ENCODE data around the gene NELL2.
"Not testable (repeated sequence)": the region's sequence is repeated elsewhere in the genome, so short reads cannot be mapped to it uniquely, and the experiment has no call there.

NELL2 gene

DNA sequence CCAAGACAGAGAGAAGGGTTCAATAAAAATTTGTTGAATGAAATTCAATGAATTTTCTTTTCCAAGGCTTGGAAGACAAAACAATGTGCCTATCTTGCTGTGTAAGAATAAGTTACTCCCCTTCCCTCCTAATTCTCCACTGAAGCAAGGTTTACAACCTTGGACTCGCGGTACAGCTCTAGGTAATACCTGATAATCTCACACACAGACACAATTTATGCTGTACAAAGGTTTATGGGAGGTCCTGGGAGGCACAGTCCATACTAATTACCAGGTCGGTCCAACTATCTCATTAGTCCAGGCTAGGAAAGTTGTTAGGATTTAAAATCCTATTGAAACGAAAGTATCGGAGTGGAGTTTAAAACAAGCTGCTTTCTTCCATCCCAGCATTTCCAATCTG, 42.6 kb downstream of the NELL2 start:
- TF ChIP-seq POLR2A (IDR thresholded peaks at IDR 0.05; ENCODE audit: low read depth, low read length): no peak
- DNase-seq (ENCODE audit: insufficient read length, low spot score): no peak
- no peak for FAIRE-seq

DNA sequence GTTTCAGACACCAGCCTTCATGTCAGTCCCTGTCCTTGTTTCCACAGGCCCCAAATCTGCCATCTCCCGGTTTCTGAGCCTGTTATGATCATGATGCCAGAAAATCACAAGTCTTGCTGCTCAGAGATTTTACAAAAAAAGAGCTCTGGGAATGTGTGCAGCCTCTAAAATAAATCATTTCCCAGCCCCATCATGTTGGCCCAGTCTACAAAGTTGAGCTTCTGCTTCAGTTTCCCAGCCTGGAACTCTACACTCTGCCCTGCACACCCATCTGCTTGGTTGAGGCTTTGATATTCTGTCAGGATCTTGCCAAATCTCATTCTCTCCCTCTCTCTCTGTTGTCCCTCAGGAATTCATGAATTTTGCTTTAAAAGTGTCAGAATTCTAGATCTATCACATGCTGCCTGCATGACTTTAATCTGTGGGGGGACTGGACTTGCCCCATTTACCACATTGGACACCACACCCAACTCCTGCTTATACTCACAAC, 45.5 kb downstream of the NELL2 start:
- no peak for TF ChIP-seq POLR2A (IDR thresholded peaks at IDR 0.05; ENCODE audit: low read depth, low read length)
- no peak for FAIRE-seq
- no peak for DNase-seq (ENCODE audit: insufficient read length, low spot score)

DNA sequence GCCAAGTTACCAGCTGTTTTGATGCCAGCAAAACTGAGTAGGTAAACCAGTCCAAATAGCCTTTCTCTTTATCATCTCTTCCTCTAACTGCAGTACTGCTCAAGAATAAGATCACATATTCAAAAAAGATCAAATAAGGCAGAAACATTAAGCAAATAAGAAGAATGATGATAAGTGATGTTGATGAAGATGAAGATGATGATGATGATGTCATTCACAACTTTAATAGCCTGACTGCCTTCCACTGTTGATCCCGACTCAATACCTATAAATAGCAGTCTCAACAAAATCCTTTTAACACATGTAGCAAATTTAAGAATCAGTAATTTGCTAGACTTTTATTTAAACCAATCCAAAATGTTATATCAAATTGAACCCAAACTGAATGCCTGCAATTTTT, 47.1 kb downstream of the NELL2 start:
- no peak for FAIRE-seq
- TF ChIP-seq POLR2A (IDR thresholded peaks at IDR 0.05; ENCODE audit: low read depth, low read length): no peak

DNA sequence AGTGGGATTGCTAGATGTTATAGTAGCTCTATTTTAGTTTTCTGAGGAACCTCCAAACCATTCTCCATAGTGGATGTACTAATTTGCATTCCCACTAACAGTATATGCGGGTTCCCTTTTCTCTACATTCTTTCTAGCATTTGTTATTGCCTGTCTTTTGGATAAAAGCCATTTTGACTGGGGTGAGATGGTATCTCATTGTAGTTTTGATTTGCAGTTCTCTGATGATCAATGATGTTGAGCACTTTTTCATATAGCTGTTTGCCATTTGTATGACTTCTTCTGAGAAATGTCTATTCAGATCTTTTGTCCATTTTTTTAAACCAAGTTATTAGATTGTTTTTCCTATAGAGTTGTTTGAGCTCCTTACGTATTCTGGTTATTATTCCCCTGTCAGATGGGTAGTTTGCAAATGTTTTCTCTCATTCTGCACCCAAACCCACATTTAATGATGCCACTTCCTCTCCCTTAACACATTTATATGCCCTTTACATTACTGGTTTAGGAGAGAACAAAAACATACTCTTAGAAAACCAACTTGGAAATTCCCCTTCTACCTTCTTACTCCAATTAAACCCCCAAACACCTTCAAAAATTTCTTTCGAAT, 48.2 kb downstream of the NELL2 start:
- FAIRE-seq (no peak), DNase-seq (ENCODE audit: insufficient read length, low spot score) (no peak)
- TF ChIP-seq POLR2A (IDR thresholded peaks at IDR 0.05; ENCODE audit: low read depth, low read length): no peak

More for the DNA sequence above, 47.1 kb downstream of the NELL2 start:
- no peak for DNase-seq (ENCODE audit: insufficient read length, low spot score)

DNA sequence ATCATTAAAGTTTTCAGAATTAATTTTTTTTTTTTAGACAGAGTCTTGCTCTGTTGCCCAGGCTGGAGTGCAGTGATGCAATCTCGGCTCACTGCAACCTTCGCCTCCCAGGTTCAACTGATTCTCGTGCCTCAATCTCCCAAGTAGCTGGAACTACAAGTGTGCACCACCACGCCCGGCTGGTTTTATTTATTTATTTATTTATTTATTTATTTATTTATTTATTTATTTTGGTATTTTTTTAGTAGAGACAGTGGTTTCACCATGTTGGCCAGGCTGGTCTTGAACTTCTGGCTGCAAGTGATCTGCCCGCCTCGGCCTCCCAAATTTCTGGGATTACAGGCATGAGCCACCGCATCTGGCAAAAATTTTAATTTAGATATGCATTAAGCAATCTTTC, 54.4 kb downstream of the NELL2 start:
- FAIRE-seq; DNase-seq (ENCODE audit: insufficient read length, low spot score): not testable (repeated sequence)

DNA sequence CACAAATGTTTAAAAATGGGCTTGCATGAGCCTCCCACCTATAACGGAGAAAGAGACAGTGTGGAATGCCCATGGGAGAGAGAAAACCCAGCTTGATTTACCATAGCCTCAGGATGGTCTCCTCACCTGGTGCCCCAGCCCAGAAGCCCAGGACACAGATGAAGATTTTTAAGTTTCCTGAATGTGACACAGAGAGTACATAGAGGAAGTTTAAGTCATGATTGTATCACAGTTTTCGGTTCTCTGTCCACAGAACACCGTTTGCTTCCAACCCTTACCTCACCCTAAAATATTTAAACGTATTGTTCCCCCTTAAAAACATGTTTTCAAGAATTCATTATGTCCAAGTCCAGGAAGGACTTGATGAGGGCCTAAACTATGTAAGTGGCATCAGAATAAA, 56.2 kb downstream of the NELL2 start:
- DNase-seq (ENCODE audit: insufficient read length, low spot score) (no peak), FAIRE-seq (no peak)
- TF ChIP-seq POLR2A (IDR thresholded peaks at IDR 0.05; ENCODE audit: low read depth, low read length): no peak

DNA sequence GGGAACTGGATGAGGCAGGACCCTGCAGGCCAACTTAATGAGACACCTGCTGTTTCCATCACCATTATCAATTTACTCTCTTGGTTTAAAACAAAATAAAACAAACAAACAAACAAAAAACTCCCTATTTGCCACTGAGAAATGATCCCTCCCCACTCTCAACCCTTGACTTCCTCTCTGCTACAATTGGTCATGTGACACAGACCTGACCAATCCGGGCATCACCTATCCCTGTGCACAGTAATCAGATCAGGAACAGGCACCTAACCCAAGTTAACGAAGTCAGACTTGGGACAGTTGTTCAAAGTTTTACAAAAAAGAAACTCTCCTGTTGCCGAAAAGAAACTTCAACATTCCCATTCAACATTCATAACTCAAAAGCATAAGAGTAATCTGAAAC, 58.4 kb downstream of the NELL2 start:
- FAIRE-seq: no peak
- TF ChIP-seq POLR2A (IDR thresholded peaks at IDR 0.05; ENCODE audit: low read depth, low read length): no peak
- DNase-seq (ENCODE audit: insufficient read length, low spot score): no peak

DNA sequence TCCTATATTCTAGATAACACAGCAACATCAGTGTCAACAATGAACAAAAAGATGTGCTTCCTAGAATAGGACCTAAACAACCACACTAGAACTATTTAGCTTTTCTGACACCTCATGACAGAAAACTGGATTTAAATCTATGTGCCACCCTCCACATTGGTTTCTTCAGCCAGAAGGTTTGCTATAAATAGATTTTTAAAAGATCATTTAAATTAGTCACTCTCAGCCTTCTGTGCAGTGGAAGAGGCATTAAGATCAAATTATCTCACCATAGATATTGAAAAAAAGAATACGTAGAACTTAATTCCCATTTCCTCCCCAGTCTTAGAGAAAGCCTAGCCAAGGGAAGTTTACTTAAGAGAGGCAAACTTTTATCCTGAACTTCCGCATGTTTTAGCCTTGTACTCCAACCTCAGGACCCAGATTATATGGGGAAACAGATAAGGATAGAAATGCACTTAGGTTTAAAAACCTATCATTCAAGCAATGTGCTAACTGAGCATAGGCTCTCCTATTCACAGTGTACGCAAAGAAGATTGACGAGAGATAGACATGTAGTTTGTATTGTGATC, 59.6 kb downstream of the NELL2 start:
- no peak for TF ChIP-seq POLR2A (IDR thresholded peaks at IDR 0.05; ENCODE audit: low read depth, low read length)
- DNase-seq (ENCODE audit: insufficient read length, low spot score) (no peak), FAIRE-seq (no peak)

DNA sequence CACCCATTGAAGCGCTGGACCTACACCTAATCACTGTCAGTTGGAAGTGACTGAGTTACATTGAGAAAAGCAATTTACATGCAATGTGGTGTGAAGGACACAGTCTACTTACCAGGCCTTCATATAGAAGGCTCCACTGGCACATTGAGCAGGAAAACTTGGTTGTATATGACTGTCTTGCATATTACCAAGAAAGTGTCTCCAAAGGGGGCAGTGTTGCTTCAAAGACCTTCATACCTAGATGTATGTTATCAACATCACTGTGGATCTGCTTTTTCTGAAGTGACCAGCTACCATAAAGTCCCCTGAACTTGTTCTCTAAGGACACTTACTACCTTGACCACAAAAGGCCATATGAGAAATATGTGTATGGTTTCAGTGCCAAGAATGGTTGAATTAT, 64.1 kb downstream of the NELL2 start:
- FAIRE-seq (no peak), DNase-seq (ENCODE audit: insufficient read length, low spot score) (no peak)
- no peak for TF ChIP-seq POLR2A (IDR thresholded peaks at IDR 0.05; ENCODE audit: low read depth, low read length)

DNA sequence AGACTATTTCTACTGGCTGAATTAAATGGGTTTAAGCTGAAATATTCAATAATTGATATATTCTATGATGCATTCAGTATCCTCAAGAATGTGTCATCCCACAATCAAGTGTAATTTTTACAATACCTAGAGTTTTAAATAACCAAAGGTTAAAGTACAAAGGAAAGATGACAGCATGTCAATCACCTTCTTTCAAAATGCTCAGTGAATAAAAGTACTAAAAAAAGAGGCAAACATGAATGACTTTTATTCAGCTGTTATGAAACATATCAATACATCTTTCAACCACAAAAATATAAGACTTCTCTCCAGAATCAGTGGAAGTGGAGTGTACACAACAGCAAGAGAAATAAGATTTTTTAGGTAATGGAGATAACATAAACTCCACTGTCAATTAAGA, 72.0 kb downstream of the NELL2 start:
- TF ChIP-seq POLR2A (IDR thresholded peaks at IDR 0.05; ENCODE audit: low read depth, low read length): no peak

DNA sequence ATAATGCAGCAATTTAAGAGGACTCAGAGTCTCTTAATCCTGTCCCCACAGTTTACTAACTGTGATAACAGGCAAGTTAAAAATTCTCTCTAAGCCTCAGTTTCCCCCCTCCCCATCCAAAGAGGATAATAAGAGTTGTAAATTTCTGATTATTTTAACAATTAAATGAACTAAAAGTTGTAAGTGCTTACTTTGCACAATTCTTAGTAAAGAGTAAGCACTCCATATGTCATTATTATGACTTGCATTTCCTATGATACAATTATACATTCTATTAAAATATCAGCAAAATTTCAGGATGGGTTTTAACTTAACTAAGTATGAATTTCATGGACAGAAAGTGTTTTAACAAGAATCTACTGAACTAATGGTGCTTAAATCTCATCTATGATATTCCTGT, 80.1 kb downstream of the NELL2 start:
- no peak for TF ChIP-seq POLR2A (IDR thresholded peaks at IDR 0.05; ENCODE audit: low read depth, low read length)
- FAIRE-seq (no peak), DNase-seq (ENCODE audit: insufficient read length, low spot score) (no peak)

More for the DNA sequence above, 72.0 kb downstream of the NELL2 start:
- DNase-seq (ENCODE audit: insufficient read length, low spot score) (no peak), FAIRE-seq (no peak)

DNA sequence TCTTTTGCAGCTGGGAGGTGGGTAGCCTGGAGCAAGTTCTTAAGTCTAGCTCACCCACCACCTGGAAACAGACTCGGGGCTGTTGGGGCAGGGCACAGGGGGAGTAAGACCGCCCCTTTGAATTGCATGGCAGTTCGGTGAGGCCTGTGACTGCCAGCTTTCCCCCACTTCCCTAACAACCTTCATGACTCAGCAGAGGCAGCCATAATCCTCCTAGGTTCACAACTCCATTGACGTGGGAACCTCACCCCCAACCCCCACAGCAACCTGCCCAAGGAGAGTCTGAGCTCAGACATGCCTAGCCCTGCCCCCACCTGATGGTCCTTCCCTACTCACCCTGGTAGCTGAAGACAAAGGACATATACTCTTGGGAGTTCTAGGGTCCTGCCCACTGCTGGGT, 87.4 kb downstream of the NELL2 start:
- no peak for TF ChIP-seq POLR2A (IDR thresholded peaks at IDR 0.05; ENCODE audit: low read depth, low read length)
- no peak for DNase-seq (ENCODE audit: insufficient read length, low spot score)
- FAIRE-seq: no peak

DNA sequence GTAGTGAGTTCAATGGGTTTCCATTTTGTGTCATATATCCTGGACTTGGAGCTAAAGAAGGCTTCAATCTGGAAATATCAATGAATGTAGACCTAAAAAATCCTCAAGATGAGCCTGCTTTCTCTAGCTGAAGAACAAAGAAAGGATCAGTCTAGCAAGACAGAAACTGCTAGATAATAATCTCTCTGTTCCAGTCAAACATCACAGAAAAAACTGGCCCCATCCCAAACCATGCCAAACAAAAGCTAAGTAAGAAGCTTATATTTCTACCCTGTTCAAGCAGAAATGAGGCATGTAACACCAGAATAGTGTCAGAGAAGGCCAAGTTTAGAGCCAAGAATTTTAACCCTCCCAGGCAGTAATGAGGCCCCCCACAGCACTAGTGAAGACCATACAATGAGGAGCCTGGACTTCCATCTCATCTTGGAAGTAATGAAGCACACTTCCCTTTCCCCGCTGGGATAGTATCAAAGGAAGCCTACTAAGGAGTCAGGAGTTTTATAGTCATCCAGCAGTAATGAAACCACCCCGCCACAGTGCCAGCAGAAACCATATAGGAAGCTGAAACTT, 95.8 kb downstream of the NELL2 start:
- TF ChIP-seq POLR2A (IDR thresholded peaks at IDR 0.05; ENCODE audit: low read depth, low read length): no peak
- FAIRE-seq (no peak), DNase-seq (ENCODE audit: insufficient read length, low spot score) (no peak)

DNA sequence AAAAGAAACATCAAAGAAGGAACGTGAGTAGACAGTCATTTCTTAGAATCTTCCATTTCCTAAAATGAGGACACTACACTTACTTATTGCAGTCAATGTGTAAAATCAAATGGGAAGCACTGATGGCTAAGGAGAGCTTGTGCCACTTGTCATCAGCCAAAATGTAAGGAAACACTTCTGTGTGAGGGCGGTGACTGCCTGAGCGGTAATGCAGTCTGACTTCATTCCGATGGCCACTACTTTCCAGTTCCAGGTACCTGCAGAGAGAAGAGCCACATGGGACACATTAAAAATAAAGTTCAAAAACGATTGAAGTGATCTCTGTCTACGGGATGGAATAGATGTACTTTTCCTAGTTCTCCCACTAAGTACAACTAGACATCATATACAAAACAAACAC, 96.3 kb downstream of the NELL2 start:
- DNase-seq (ENCODE audit: insufficient read length, low spot score) (no peak), FAIRE-seq (no peak)
- TF ChIP-seq POLR2A (IDR thresholded peaks at IDR 0.05; ENCODE audit: low read depth, low read length): no peak

DNA sequence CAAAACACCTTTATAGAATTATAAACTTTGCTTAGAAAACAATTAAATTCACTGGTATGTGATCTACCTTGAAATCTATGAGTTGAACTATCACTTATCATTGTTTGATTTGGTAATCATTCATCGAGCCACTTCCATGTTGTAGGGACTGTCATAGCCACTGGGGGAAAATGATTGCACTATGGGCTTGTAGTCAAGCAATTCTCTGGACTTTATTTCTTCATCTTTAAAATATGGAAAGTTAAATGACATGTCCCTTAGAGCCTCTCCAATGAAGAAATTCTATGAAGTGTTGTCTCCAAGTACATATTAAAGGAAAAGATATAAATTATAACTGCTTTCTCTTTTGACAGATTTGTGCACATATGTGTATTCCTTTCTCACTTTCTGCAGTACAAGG, 97.3 kb downstream of the NELL2 start:
- no peak for FAIRE-seq
- no peak for DNase-seq (ENCODE audit: insufficient read length, low spot score)
- TF ChIP-seq POLR2A (IDR thresholded peaks at IDR 0.05; ENCODE audit: low read depth, low read length): no peak
